ENCODE data around the gene NELFCD. TPM values are rescaled to one million over a fixed set of nuclear protein-coding genes. Genes with fewer than 3 reads are reported as not detected.
"Not testable (repeated sequence)": the region's sequence is repeated elsewhere in the genome, so short reads cannot be mapped to it uniquely, and the experiment has no call there.

NELFCD gene
- total RNA-seq, 4 donors from 2014 or later, result 96.6 to 129 (median 113) TPM

DNA sequence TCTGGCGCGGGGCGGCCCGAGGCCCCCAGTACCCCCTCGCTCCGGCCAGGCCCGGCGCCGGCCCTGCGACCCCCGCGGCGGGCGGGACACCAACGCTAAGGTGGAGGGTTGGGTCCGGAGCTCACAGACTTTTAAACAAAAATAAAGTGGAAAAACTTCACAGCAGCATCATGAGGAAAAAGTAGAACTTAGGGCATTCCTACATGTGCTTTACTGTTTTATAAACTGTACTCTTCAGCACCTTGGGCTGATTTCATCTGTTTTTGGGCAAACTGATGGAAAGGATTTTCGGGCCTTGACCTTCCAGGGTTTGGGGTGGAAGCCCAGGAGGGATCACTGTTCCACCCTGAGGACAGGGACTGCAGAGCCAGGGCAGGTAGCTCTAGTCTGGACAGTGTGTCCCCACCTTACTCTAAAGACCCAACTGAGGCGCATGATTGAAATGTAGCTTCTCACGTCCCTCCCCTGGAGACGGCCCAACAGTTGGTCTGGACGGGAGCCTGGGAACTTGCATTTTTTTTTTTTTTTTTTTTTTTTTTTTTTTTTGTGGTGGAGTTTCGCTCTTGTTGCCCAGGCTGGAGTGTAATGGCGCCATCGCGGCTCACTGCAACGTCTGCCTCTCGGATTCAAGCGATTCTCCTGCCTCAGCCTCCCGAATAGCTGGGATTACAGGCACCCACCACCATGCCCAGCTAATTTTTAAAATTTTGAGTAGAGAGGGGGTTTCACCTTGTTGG, 740 bp downstream of the NELFCD start:
- H3K4me3 ChIP-seq (replicated peaks in 1 of 3), result peak overlapping the region; percentile 8 to 65 (median 34)

DNA sequence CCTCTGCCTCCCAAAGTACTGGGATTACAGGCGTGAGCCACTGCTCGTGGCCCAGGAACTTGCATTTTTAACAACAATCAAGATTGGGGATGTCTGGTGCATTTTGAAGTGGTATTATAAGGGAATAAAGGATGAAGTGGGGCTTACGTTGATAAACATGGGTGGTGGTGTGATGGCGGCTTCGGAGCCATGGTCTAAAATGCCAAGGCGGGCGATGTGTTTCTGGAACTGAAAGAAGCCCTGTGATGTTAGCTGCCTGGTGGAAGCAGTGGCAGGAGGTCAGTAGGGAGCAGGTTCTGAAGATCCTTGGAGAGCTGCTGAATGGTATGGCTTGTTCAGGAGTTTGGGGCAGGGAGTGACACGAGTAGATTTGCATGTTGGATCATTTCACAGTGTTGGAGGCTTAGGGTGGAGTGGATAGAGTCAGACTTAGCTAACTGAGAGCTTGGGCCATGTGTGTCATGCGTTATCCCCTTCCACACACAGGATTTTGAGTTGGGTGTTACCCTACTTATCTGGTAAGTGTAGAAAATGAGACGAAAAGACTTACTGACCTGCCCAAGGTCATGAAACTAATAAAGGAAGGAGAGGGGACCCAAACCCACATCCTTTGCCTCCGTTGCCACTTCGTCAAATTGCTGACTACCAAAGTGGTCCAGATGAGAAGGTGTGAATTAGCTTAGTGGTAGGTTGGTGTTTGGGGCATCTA, 1.5 kb downstream of the NELFCD start:
- WGBS, 2 donors, result 84 to 92% methylated on average over 12 of the region's 12 CpGs
- intact Hi-C loops (cut with DNase I), result loop anchor here (10.0 kb wide), 1 partner anchor 52 kb away; the partner anchor contains the start of gene ATP5F1E
- no peak for DNase-seq

More for the DNA sequence above, 740 bp downstream of the NELFCD start:
- Histone ChIP-seq H3K27me3 (no peaks in the 10 kb centered on the region), H3K27ac (peak overlapping the region; percentile 48 to 83 (median 67)), H3K9me3 (no peaks in the 10 kb centered on the region), H3K4me1 (peaks cover 40 to 41% of the 10 kb centered on the region in 2 donors), H3K36me3 (no peaks in the 10 kb centered on the region)
- WGBS, 2 donors, result 15 to 31% methylated on average over 21 to 29 of the region's 29 CpGs
- TF ChIP-seq, protein P1, sequence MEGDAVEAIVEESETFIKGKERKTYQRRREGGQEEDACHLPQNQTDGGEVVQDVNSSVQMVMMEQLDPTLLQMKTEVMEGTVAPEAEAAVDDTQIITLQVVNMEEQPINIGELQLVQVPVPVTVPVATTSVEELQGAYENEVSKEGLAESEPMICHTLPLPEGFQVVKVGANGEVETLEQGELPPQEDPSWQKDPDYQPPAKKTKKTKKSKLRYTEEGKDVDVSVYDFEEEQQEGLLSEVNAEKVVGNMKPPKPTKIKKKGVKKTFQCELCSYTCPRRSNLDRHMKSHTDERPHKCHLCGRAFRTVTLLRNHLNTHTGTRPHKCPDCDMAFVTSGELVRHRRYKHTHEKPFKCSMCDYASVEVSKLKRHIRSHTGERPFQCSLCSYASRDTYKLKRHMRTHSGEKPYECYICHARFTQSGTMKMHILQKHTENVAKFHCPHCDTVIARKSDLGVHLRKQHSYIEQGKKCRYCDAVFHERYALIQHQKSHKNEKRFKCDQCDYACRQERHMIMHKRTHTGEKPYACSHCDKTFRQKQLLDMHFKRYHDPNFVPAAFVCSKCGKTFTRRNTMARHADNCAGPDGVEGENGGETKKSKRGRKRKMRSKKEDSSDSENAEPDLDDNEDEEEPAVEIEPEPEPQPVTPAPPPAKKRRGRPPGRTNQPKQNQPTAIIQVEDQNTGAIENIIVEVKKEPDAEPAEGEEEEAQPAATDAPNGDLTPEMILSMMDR (IDR thresholded peaks at IDR 0.05), result no peak
- no peak for TF ChIP-seq POLR2A (IDR thresholded peaks at IDR 0.05)
- DNase-seq, result peak; percentile 27 to 30
- intact Hi-C loops (cut with DNase I), result loop anchor here (10.0 kb wide), 1 partner anchor 53 kb away; the partner anchor contains the start of gene ATP5F1E

DNA sequence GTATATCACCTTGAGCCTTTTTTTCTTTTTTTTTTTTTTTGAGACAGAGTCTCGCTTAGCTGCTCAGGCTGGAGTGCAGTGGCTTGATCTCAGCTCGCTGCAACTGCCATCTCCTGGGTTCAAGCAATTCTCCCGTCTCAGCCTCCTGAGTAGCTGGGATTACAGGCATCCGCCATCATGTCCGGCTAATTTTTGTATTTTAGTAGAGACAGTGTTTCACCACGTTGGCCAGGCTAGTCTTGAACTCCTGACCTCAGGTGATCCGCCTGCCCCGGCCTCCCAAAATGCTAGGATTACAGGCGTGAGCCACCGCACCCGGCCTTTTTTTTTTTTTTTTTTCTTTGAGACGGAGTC, 2.0 kb downstream of the NELFCD start:
- 96 to 97% methylated on average over 12 of the region's 12 CpGs for WGBS, 2 donors
- H3K9me3 ChIP-seq; DNase-seq; H3K27me3 ChIP-seq; H3K4me3 ChIP-seq (replicated peaks in 1 of 3): not testable (repeated sequence)
- Histone ChIP-seq H3K36me3 (peaks cover 6 to 12% of the 10 kb centered on the region in 2 donors), H3K27ac (peak overlapping the region in 1 of 3 donors; percentile 21), H3K4me1 (peaks cover 50 to 54% of the 10 kb centered on the region in 2 donors)
- intact Hi-C loops (cut with DNase I), result loop anchor here (10.0 kb wide), 1 partner anchor 52 kb away; the partner anchor contains the start of gene ATP5F1E

More for the DNA sequence above, 1.5 kb downstream of the NELFCD start:
- H3K9me3 ChIP-seq, result no peaks in the 10 kb centered on the region
- no peaks in the 10 kb centered on the region for H3K27me3 ChIP-seq
- no peak for TF ChIP-seq POLR2A (IDR thresholded peaks at IDR 0.05)
- TF ChIP-seq, protein P1 (IDR thresholded peaks at IDR 0.05), result no peak
- peak overlapping the region in 1 of 3 donors; percentile 65 for H3K4me3 ChIP-seq (replicated peaks in 1 of 3)
- H3K27ac ChIP-seq, result peak overlapping the region in 2 of 3 donors; percentile 12 to 83
- peaks cover under 1 to 6% of the 10 kb centered on the region in 2 donors for H3K36me3 ChIP-seq
- peaks cover 47 to 48% of the 10 kb centered on the region in 2 donors for H3K4me1 ChIP-seq

DNA sequence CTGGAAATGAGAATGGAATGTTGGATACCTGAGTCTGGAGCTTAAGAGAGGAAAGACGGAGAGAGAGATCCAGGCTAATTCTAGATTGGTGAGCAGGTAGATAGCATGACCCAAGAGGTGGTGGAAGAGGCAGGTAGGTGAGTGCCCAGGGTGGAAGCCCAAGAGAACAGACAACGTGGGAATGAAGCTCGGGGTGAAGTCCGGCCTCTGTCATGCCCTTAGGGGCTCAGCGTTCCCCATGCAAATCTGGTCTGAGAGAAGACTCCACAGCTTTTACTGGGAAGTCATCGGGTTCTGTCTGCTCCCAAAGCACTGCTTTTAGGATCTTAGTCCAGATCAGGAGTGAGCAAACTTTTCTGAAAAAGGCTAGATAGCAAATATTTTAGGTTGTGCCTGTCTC, 3.6 kb downstream of the NELFCD start:
- WGBS, 2 donors, result 87 to 89% methylated on average over 6 of the region's 6 CpGs

DNA sequence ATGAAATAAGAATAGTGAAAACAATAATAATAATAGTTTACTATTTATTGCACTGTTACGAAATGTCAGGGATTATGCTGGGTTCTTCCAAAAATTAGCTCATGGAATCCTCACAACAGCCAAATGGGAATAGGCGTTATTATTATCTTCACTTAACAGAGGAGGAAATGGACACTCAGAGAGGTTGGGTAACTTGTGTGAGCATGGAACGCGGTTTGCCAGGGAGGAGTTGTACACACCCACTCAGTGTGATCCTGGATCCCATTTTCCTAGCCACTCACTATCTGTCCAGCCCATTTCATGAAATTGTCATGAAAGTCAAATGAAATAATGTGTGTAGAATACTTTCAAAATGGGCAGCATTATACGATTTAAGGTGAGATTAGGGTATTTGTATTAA, 4.6 kb downstream of the NELFCD start:
- peak overlapping the region in 2 of 3 donors; percentile 71 to 87 for H3K27ac ChIP-seq
- H3K9me3 ChIP-seq, result no peaks in the 10 kb centered on the region
- DNase-seq, result no peak
- no peaks in the 10 kb centered on the region for H3K27me3 ChIP-seq
- peaks cover 62 to 68% of the 10 kb centered on the region in 2 donors for H3K4me1 ChIP-seq
- intact Hi-C loops (cut with DNase I), result loop anchor here (10.0 kb wide), 1 partner anchor 49 kb away; the partner anchor contains the start of gene ATP5F1E
- TF ChIP-seq, protein P1 (IDR thresholded peaks at IDR 0.05), result no peak
- TF ChIP-seq POLR2A (IDR thresholded peaks at IDR 0.05), result no peak
- 69 to 80% methylated on average over 5 of the region's 5 CpGs for WGBS, 2 donors
- peaks cover 24 to 28% of the 10 kb centered on the region in 2 donors for H3K36me3 ChIP-seq
- no peak overlapping the region for H3K4me3 ChIP-seq (replicated peaks in 1 of 3)

More for the DNA sequence above, 3.6 kb downstream of the NELFCD start:
- Histone ChIP-seq H3K4me1 (peaks cover 59 to 62% of the 10 kb centered on the region in 2 donors), H3K9me3 (no peaks in the 10 kb centered on the region), H3K27ac (peak overlapping the region in 2 of 3 donors; percentile 7 to 87), H3K4me3 (replicated peaks in 1 of 3) (no peak overlapping the region), H3K27me3 (no peaks in the 10 kb centered on the region), H3K36me3 (peaks cover 19 to 23% of the 10 kb centered on the region in 2 donors)
- no peak for TF ChIP-seq POLR2A (IDR thresholded peaks at IDR 0.05)
- TF ChIP-seq, protein P1 (IDR thresholded peaks at IDR 0.05), result no peak
- DNase-seq, result no peak
- intact Hi-C loops (cut with DNase I), result loop anchor here (10.0 kb wide), 1 partner anchor 50 kb away; the partner anchor contains the start of gene ATP5F1E

Measured in thyroid gland (tissue), 4 donors.